Heart right ventricle (tissue), 16 donors: ENCODE results near the gene GYG2. TPM values are rescaled to one million over a fixed set of nuclear protein-coding genes. Genes with fewer than 3 reads are reported as not detected.
A peak's percentile ranks its signal among the peaks of the same experiment; 100 is the strongest.
"Not testable (repeated sequence)": the region's sequence is repeated elsewhere in the genome, so short reads cannot be mapped to it uniquely, and the experiment has no call there.

Source experiments
- ATAC-seq, 8 donors: fragments of 200-7000 bp; cut with Tn5 transposase; one replicate each; pipeline ENCODE4 v1.9.1; 2020; ENCODE audit warnings: mild to moderate bottlenecking in 8 of 8, moderate library complexity in 8 of 8, moderate number of reproducible peaks in 1 of 8
- DNase-seq, 2 donors: peaks; one replicate each; pipeline ENCODE4 v3.0.0-alpha.2; 2020
- H3K27ac ChIP-seq, 10 donors: fragments of 200-600 bp; sonication (generic) in 2 of 10; one replicate each; pipeline versions ENCODE4 v1.5.0 to v1.8.0; 2020 to 2022; ENCODE audit warnings: mild to moderate bottlenecking in 3 of 10
- H3K27me3 ChIP-seq, 7 donors: fragments of 200-600 bp; one replicate each; pipeline ENCODE4 v1.8.0; 2021 to 2022; ENCODE audit warnings: mild to moderate bottlenecking in 2 of 7
- H3K36me3 ChIP-seq, 9 donors: fragments of 200-600 bp; sonication (generic) in 1 of 9; one replicate each; pipeline versions ENCODE4 v1.5.0 to v1.8.0; 2020 to 2022; ENCODE audit warnings: mild to moderate bottlenecking in 2 of 9
- H3K4me1 ChIP-seq, 9 donors: fragments of 200-600 bp; sonication (generic) in 1 of 9; one replicate each; pipeline versions ENCODE4 v1.5.0 to v1.8.0; 2020 to 2022; ENCODE audit warnings: mild to moderate bottlenecking in 4 of 9
- H3K4me3 ChIP-seq, 10 donors: fragments of 200-600 bp; sonication (generic) in 2 of 10; one replicate each; pipeline versions ENCODE4 v1.5.0 to v1.8.0; 2020 to 2022; ENCODE audit warnings: mild to moderate bottlenecking in 7 of 10, moderate library complexity in 2 of 10
- H3K9me3 ChIP-seq, 11 donors: fragments of 200-600 bp in 10 of 11; sonication (generic) in 2 of 11; one replicate each; pipeline versions ENCODE4 v1.5.0 to v1.8.0; 2013 to 2022; ENCODE audit warnings: mild to moderate bottlenecking in 2 of 11, control low read depth in 1 of 11, moderate library complexity in 1 of 11
- WGBS, 2 donors: extraction: QIAGEN DNeasy Blood & Tissue Kit; methylation state at CpG; one replicate each; pipeline ENCODE4 v1.1.7; 2013; ENCODE audit warnings: inconsistent platforms in 1 of 2; 5-methylcytosine and 5-hydroxymethylcytosine counted together
- intact Hi-C, 10 donors: fragments of 100-400 bp; cut with DNase I; formaldehyde crosslinking; loops; one replicate each; pipeline versions ENCODE4 v1.11.1 to v1.14.2; 2022
- polyA plus RNA-seq, 2 donors: library from polyadenylated mRNA; stranded (reverse); fragments of 200-250 nt; gene quantifications; one replicate each; pipeline ENCODE4 v1.2.3, GENCODE V29; 2013
- total RNA-seq, 10 donors: library from RNA; stranded (reverse); fragmentation: NEBNext Ultra II Directional in 3 of 10; extraction: Animal tissue kit (Norgen Biotek cat#: 25700) in 3 of 10; gene quantifications; one replicate each; pipeline versions ENCODE4 v1.2.1 to v1.2.4, GENCODE V29; 2021 to 2023
- TF ChIP-seq, protein P1 (sequence below), 9 donors: fragments of 200-600 bp; sonication (generic) in 2 of 9; IDR thresholded peaks; one replicate each; pipeline versions ENCODE4 v1.5.0 to v1.8.0; 2021 to 2022; ENCODE audit warnings: antibody characterized with exemption in 9 of 9, mild to moderate bottlenecking in 5 of 9, moderate library complexity in 1 of 9
- donor health status: Arrhythmogenic right ventricular cardiomyopathy.
- donor health status: ischemic (EF 13 %, LVEDD 7.1; RV severe dilation, severe dysfunction).
- donor health status: healthy with polysubstance abuse.
- donor health status: DM: no; HTN: yes; CAD: no.
- donor health status: DM: no; HTN: no; CAD: no.
- donor health status: ischemic (EF 25% LVEDD 6.9; RV normal size, moderate dysfunction).
- donor health status: ischemic (EF 25% LVEDD 5.7; RV mildly dilated, moderate dysfunction).
- donor health status: healthy.
- donor health status: DM: yes; HTN: yes; CAD: no.
- donor health status: Ischemic cardiomyopathy.
- donor health status: ischemic (EF 35%, LVEDD 5.7; RV mildly dilated, moderate dysfunction).
- donor health status: nonischemic (EF 11% LVEDD 7.7; RV severe dilation, severe dysfunction).
- donor health status: DM: yes; HTN: yes; CAD: no.
- donor health status: PGD.
- donor health status: ischemic (EF 29% LVEDD 5.4; RV normal size, mild dysfunction).
- donor health status: nonischemic (EF 23%, LVEDD 6.1; RV moderate dilation, normal function).

Gene GYG2
- total and polyA plus RNA-seq, 12 donors: 0.32 to 6.8 (median 1.1) TPM

DNA sequence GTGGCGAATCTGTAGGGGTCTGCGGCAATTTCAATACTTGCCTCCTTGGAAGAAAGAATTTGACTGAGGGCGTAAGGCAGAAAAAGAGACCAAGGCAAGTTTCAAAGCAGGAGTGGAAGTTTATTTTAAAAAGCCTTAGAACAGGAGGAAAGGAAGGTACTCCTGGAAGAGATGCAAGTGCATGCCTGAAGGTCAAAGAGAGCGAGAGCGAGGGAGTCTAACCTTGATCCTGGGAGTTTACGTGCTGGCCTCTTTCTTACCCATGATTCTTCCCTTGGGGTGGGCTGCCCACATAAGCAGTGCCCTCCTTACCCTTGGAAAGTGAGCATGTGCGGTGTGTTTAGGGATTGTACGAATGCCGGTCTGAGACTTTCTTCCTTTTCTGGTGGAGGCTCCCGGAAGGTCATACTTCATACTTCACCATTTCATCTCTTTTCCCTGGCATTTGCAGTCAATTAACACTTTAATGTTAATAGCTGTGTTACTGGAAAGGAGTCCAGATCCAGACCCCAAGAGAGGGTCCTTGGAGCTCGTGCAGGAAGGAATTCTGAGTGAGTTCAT is 60.4 kb downstream of the GYG2 start:
- TF ChIP-seq, protein P1, sequence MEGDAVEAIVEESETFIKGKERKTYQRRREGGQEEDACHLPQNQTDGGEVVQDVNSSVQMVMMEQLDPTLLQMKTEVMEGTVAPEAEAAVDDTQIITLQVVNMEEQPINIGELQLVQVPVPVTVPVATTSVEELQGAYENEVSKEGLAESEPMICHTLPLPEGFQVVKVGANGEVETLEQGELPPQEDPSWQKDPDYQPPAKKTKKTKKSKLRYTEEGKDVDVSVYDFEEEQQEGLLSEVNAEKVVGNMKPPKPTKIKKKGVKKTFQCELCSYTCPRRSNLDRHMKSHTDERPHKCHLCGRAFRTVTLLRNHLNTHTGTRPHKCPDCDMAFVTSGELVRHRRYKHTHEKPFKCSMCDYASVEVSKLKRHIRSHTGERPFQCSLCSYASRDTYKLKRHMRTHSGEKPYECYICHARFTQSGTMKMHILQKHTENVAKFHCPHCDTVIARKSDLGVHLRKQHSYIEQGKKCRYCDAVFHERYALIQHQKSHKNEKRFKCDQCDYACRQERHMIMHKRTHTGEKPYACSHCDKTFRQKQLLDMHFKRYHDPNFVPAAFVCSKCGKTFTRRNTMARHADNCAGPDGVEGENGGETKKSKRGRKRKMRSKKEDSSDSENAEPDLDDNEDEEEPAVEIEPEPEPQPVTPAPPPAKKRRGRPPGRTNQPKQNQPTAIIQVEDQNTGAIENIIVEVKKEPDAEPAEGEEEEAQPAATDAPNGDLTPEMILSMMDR (IDR thresholded peaks at IDR 0.05): no peak
- 38 to 47% methylated on average over 11 of the region's 11 CpGs for WGBS, 2 donors
- H3K36me3 ChIP-seq: no peaks in the 10 kb centered on the region
- H3K27ac ChIP-seq: no peak overlapping the region
- peak overlapping the region; percentile 16 to 53 (median 48) for H3K4me3 ChIP-seq
- intact Hi-C loops: no loop called here
- peaks cover 0 to 8% (median 0%) of the 10 kb centered on the region in 7 donors for H3K27me3 ChIP-seq
- ATAC-seq: no peak
- H3K9me3 ChIP-seq: no peaks in the 10 kb centered on the region
- no peak for DNase-seq
- peaks cover 0 to 14% (median 0%) of the 10 kb centered on the region in 9 donors for H3K4me1 ChIP-seq

DNA sequence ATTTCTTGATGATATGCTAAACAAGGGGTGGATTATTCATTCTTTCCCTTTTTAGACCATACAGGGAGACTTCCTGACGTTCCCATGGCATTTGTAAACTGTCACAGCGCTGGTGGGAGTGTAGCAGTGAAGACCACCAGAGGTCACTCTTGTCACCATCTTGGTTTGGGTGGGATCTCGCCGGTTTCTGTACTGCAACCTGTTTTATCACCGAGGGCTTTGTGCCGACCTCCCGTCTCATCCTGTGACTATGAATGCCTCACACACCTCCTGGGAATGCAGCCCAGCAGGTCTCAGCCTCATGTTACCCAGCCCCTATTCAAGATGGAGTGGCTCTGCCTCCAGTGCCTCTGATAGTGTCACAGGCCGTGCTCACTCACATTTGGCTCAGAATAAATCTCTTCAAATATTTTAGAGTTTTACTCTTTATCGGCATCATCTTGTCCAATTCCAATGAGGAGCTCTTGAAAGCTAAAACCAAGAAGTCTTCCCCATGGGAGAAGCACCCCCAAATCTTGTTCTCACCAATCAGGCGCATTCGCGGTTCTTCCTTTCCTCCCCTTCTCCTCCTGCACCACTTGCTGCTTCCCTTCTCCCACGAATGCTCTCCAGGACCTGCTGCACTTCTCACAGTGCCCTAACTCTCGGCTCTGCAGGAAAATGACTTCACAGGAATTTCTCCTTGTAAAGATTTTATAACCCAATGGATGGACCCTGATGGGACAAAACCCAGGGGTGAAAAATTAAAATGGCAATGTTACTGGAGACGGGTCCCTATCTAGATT is 61.2 kb downstream of the GYG2 start:
- peaks cover 0 to 16% (median 0%) of the 10 kb centered on the region in 9 donors for H3K4me1 ChIP-seq
- H3K9me3 ChIP-seq, H3K27me3 ChIP-seq, H3K27ac ChIP-seq, intact Hi-C loops, H3K36me3 ChIP-seq: not testable (repeated sequence)
- TF ChIP-seq, protein P1 (IDR thresholded peaks at IDR 0.05): peak in 7 of 9 donors; percentile 29 to 53 (median 40)
- 19 to 25% methylated on average over 15 of the region's 15 CpGs for WGBS, 2 donors
- peak overlapping the region; percentile 16 to 53 (median 48) for H3K4me3 ChIP-seq
- ATAC-seq (peak in 5 of 8 donors; percentile 40 to 49 (median 43)), DNase-seq (peak in 1 of 2 donors; percentile 3)

DNA sequence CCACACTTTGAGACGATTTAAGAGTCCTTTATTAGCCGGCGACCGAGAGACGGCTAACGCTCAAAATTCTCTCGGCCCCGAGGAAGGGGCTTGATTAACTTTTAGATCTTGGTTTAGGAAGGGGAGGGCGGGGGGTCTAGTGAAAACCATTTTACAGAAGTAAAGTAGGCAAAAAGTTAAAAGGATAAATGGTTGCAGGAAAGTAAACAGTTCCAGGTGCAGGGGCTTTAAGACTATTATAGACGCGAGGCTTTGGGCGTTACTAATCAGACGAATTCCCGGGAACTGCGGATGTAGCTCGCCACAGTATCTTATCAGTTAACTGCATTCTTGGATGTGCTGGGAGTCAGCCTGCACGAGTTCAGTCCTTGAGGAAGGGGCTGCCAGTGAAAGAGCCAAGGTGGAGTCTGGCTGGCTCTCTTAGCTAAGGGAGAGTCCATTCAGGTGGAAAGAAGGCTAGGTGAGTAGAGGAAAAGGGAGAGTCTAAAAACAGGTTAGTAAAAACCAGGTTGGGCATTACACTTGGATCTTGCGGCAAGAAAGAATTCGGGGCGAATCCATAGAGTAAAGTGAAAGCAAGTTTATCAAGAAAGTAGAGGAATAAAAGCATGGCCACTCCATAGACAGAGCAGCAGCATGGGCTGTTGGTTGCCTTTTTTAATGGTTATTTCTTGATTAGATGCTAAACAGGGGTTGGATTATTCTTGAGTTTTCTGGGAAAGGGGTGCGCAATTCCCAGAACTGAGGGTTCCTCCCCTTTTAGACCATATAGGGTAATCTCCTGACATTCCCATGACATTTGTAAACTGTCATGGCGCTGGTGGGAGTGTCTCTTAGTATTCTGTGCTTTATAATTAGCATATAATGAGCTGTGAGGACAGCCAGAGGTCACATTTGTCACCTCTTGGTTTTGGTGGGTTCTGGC is 62.1 kb downstream of the GYG2 start:
- intact Hi-C loops, H3K4me3 ChIP-seq, H3K9me3 ChIP-seq, H3K27me3 ChIP-seq, DNase-seq, ATAC-seq, H3K36me3 ChIP-seq, H3K27ac ChIP-seq: not testable (repeated sequence)
- WGBS, 2 donors: 47 to 65% methylated on average over 13 to 20 of the region's 22 CpGs
- H3K4me1 ChIP-seq: peaks cover 0 to 20% (median 0%) of the 10 kb centered on the region in 9 donors

DNA sequence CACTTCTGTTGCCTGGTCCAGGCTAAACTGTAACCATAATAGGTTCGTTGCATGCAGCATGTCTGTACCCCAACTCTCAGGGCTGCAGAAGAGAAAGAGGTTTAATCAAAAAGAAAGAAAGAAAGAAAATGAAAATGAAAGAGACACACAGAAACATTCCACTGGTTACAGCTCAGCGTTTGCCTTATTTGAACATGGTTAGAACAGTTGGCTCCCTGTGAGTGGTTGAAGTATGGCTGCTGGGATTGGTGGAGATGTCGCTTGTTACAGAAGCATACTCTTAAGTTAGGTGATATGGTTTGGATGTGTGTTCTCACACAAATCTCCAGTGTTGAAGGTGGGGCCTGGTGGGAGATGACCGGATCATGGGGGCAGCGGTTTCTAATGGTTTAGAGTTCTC is 64.1 kb downstream of the GYG2 start:
- WGBS, 2 donors: 96 to 99% methylated on average over 5 of the region's 5 CpGs
- ATAC-seq: no peak
- no peak overlapping the region for H3K27ac ChIP-seq
- H3K36me3 ChIP-seq: no peaks in the 10 kb centered on the region
- H3K4me3 ChIP-seq: no peak overlapping the region
- intact Hi-C loops: loop anchor here in 1 of 10 donors (2.0 kb wide), 1 partner anchor 118 kb away; no protein-coding TSS in a partner anchor
- no peaks in the 10 kb centered on the region for H3K9me3 ChIP-seq
- TF ChIP-seq, protein P1 (IDR thresholded peaks at IDR 0.05): no peak
- DNase-seq: no peak
- H3K27me3 ChIP-seq: peaks cover 0 to 4% (median 0%) of the 10 kb centered on the region in 7 donors
- peaks cover 0 to 27% (median 0%) of the 10 kb centered on the region in 9 donors for H3K4me1 ChIP-seq
